Naive thymus-derived CD4-positive, alpha-beta T cell (primary cell): ENCODE data around the gene KRT32. TPM values are rescaled to one million over a fixed set of nuclear protein-coding genes. Genes with fewer than 3 reads are reported as not detected.
A peak's percentile ranks its signal among the peaks of the same experiment; 100 is the strongest.

Source experiments
- ATAC-seq: fragments of 150-1000 bp; cut with Tn5 transposase; 2 replicates; pipeline ENCODE4 v1.10.0; 2021; ENCODE audit warnings: mild to moderate bottlenecking, moderate library complexity
- CTCF ChIA-PET: fragments of 350-600 bp; sonication (Branson Sonifier 250); formaldehyde crosslinking; loops from one replicate; lab custom pipeline; 2021; ENCODE audit warnings: antibody characterized with exemption; lab: Charles Lee
- POLR2A ChIA-PET: fragments of 350-600 bp; sonication (Branson Sonifier 250); formaldehyde crosslinking; loops from one replicate; lab custom pipeline; 2021; ENCODE audit warnings: antibody characterized with exemption, inconsistent platforms; lab: Charles Lee
- DNase-seq, 9 donors: peaks; one replicate each; pipeline versions ENCODE4 v3.0.0 to v3.0.0-alpha.2; 2020 to 2022; ENCODE audit warnings: mixed read lengths in 1 of 9
- H3K27ac ChIP-seq: one replicate; pipeline ENCODE4 v1.7.0; 2013; ENCODE audit warnings: mild to moderate bottlenecking, low read depth, low read length, moderate library complexity
- H3K27me3 ChIP-seq, 2 donors: one replicate each; pipeline ENCODE4 v1.7.0; 2013; ENCODE audit warnings: low read length in 2 of 2, mild to moderate bottlenecking in 2 of 2, moderate library complexity in 2 of 2; ENCODE audit not compliant: control insufficient read depth in 2 of 2, insufficient read depth in 2 of 2
- H3K36me3 ChIP-seq, 3 experiments: 1 replicate in 2 of 3; 2 replicates in 1 of 3; pipeline ENCODE4 v1.7.0; 2013; ENCODE audit warnings: low read length in 3 of 3, mild to moderate bottlenecking in 3 of 3, moderate library complexity in 1 of 3; ENCODE audit not compliant: insufficient read depth in 3 of 3, control insufficient read depth in 2 of 3
- H3K4me1 ChIP-seq, 2 donors: one replicate each; pipeline ENCODE4 v1.7.0; 2013; ENCODE audit warnings: low read length in 2 of 2, mild to moderate bottlenecking in 2 of 2, moderate library complexity in 1 of 2; ENCODE audit not compliant: control insufficient read depth in 2 of 2, insufficient read depth in 2 of 2
- H3K4me3 ChIP-seq: 2 replicates; pipeline ENCODE4 v1.7.0; 2013; ENCODE audit warnings: mild to moderate bottlenecking, low read length
- H3K9me3 ChIP-seq, 3 experiments: 1 replicate in 2 of 3; 2 replicates in 1 of 3; pipeline ENCODE4 v1.7.0; 2013; ENCODE audit warnings: low read length in 3 of 3; ENCODE audit not compliant: control insufficient read depth in 2 of 3
- H3K27ac Mint-ChIP-seq, 9 donors: one replicate each; pipeline ENCODE4 v1.8.0; 2020 to 2022; ENCODE audit warnings: mixed read lengths in 9 of 9, mild to moderate bottlenecking in 8 of 9, moderate library complexity in 5 of 9, inconsistent platforms in 2 of 9
- H3K27me3 Mint-ChIP-seq, 5 donors: one replicate each; pipeline ENCODE4 v1.8.0; 2021 to 2022; ENCODE audit warnings: mixed read lengths in 5 of 5, mild to moderate bottlenecking in 1 of 5
- H3K36me3 Mint-ChIP-seq, 5 donors: one replicate each; pipeline ENCODE4 v1.8.0; 2020 to 2022; ENCODE audit warnings: mixed read lengths in 5 of 5, mild to moderate bottlenecking in 3 of 5, inconsistent platforms in 1 of 5
- H3K4me1 Mint-ChIP-seq, 7 donors: one replicate each; pipeline ENCODE4 v1.8.0; 2020 to 2022; ENCODE audit warnings: mixed read lengths in 7 of 7, mild to moderate bottlenecking in 3 of 7, inconsistent platforms in 1 of 7
- H3K4me3 Mint-ChIP-seq, 10 donors: one replicate each; pipeline ENCODE4 v1.8.0; 2020 to 2022; ENCODE audit warnings: mild to moderate bottlenecking in 10 of 10, mixed read lengths in 10 of 10, moderate library complexity in 6 of 10, inconsistent platforms in 2 of 10
- H3K9me3 Mint-ChIP-seq, 11 donors: one replicate each; pipeline ENCODE4 v1.8.0; 2020 to 2022; ENCODE audit warnings: mixed read lengths in 11 of 11, mild to moderate bottlenecking in 4 of 11, inconsistent platforms in 1 of 11, moderate library complexity in 1 of 11
- intact Hi-C, 2 donors: fragments of 100-400 bp; cut with micrococcal nuclease; formaldehyde crosslinking; loops; one replicate each; pipeline ENCODE4 v1.15.1; 2023
- polyA plus RNA-seq, 2 donors: library from polyadenylated mRNA; unstranded; fragments of 300-500 nt; fragmentation: Illumina TruSeq; gene quantifications; one replicate each; pipeline ENCODE4 v1.2.3, GENCODE V29; 2021
- total RNA-seq, 6 experiments: library from RNA in 5 of 6; stranded (reverse) in 5 of 6; gene quantifications; 1 replicate in 5 of 6; 2 replicates in 1 of 6; pipeline ENCODE4 v1.2.3 and lab custom pipeline; 2021 to 2026

KRT32 gene
- total and polyA plus RNA-seq, 7 experiments from 2014 or later = not detected

DNA sequence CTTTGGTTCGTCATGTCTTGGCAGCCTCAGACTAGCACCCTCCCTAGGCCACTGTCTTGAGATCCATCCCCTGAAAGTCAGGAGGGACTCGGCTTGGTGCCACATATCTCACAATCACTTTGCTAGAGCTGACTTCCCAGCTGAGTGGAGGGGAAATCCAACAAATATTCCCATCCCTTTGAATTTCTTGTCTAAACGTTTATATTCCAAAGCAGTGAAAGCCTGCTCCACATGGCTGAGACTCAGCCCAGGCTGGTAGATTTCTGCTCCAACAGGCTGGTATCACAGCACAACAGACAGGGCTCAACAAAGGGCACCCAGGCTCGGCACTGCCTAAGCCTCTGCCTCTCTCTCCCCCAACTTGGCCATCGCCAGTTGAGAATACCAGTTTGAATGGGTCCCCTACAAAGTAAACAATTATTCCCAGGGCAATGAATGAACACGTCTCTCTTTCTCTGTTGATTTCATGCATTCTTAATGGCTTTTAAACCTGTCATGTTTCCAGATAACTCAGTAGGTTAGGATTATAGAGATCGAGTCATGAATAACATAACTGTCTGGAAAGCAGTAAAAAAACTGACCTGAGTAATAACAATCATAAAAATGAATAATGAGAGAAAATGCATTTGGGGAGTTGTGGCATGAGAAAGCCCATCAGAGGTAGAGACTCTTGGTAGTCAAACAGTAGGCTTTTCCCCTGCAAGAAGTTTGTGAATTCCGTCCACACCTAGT, 37.2 kb upstream of the KRT32 start:
- H3K27ac ChIP-seq = no peak overlapping the region
- peaks cover 0 to 8% (median 0%) of the 10 kb centered on the region in 7 donors for H3K4me1 Mint-ChIP-seq
- no peak for ATAC-seq

DNA sequence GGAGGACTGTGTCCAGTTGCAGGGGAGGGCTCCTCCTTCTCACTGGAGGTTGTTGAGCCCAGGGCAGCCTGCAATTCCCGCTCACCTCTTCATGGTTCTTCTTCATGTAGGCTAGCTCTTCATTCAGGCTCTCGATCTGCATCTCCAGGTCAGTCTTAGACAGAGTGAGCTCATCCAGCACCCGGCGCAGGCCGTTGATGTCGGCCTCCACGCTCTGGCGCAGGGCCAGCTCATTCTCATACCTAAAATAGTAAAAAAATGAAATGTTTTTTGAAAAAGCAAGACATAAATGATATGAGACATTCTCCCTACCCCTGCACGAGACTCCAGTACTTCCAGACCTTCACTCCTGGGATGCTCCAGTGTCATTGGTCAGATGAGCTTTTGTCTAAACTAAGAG, 36.0 kb upstream of the KRT32 start:
- Mint-ChIP-seq H3K4me3 (no peak overlapping the region), H3K4me1 (peaks cover 2 to 14% (median 3%) of the 10 kb centered on the region in 7 donors), H3K36me3 (no peaks in the 10 kb centered on the region), H3K27ac (peak overlapping the region in 1 of 9 donors; percentile 75), H3K27me3 (peaks cover 0 to 8% (median 0%) of the 10 kb centered on the region in 5 donors), H3K9me3 (peaks cover 0 to 2% (median 0%) of the 10 kb centered on the region in 11 donors)
- intact Hi-C loops = no loop called here
- ATAC-seq = no peak
- no peaks in the 10 kb centered on the region for H3K36me3 ChIP-seq
- H3K4me3 ChIP-seq = no peak overlapping the region
- no peak overlapping the region for H3K27ac ChIP-seq
- no peaks in the 10 kb centered on the region for H3K4me1 ChIP-seq
- POLR2A ChIA-PET = no interaction called here
- no peaks in the 10 kb centered on the region for H3K27me3 ChIP-seq
- H3K9me3 ChIP-seq = no peaks in the 10 kb centered on the region
- DNase-seq = no peak
- CTCF ChIA-PET = no interaction called here

More for the DNA sequence above, 37.2 kb upstream of the KRT32 start:
- Histone ChIP-seq H3K4me1 (no peaks in the 10 kb centered on the region), H3K27me3 (no peaks in the 10 kb centered on the region), H3K4me3 (no peak overlapping the region), H3K36me3 (no peaks in the 10 kb centered on the region), H3K9me3 (no peaks in the 10 kb centered on the region)
- CTCF ChIA-PET = no interaction called here
- no peak for DNase-seq
- peaks cover 0 to 7% (median 0%) of the 10 kb centered on the region in 5 donors for H3K27me3 Mint-ChIP-seq
- peaks cover 0 to 2% (median 0%) of the 10 kb centered on the region in 11 donors for H3K9me3 Mint-ChIP-seq
- POLR2A ChIA-PET = no interaction called here
- no peak overlapping the region for H3K4me3 Mint-ChIP-seq
- intact Hi-C loops = no loop called here
- H3K27ac Mint-ChIP-seq = no peak overlapping the region
- H3K36me3 Mint-ChIP-seq = no peaks in the 10 kb centered on the region

DNA sequence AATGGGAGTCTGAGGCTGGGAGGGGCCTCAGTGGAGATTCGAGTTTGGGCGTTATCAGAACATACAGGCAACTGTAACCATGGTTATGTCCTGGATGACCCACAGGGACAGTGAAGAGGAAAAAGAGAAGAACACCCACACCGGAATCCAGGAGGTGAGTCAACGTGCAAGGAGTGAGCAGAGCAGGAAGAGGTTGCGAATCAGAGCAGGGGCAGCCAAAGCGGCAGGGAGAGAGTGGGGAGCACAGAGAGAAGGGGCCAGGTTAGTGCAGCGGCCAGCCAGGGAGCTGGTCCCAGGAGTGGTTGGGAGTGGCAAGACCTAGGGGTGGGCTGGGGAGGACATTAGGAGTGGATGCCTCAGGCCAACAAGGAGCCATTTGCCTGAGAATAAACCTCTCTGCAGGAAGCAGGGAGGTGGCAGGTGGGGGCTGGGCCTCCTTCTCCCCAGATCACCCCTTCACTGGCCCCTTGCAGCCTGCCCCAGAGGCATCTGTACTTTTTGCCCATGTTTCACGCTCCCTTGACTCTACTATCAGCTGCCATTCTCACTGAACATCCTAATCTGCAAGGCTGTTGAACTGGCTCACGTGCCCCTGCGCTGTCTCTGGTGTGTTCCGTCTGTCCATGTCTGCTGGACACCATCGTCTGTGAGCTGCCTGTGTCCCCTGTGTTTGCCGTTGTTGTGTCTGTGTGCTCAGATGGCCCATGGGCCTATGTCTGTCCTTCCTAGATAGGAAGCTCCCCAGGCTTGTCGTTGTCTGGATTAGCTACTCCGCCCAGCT, 33.1 kb upstream of the KRT32 start:
- H3K27me3 Mint-ChIP-seq = peaks cover 0 to 8% (median 0%) of the 10 kb centered on the region in 5 donors
- H3K27me3 ChIP-seq = no peaks in the 10 kb centered on the region
- intact Hi-C loops = no loop called here
- DNase-seq (no peak), ATAC-seq (peak; percentile 43)
- ChIA-PET POLR2A (no interaction called here), CTCF (no interaction called here)
- no peak overlapping the region for H3K27ac Mint-ChIP-seq
- H3K9me3 ChIP-seq = no peaks in the 10 kb centered on the region
- H3K36me3 Mint-ChIP-seq = no peaks in the 10 kb centered on the region
- peaks cover 14 to 23% (median 17%) of the 10 kb centered on the region in 7 donors for H3K4me1 Mint-ChIP-seq
- H3K9me3 Mint-ChIP-seq = peaks cover 0 to 2% (median 0%) of the 10 kb centered on the region in 11 donors
- H3K36me3 ChIP-seq = no peaks in the 10 kb centered on the region
- no peak overlapping the region for H3K4me3 Mint-ChIP-seq
- H3K4me3 ChIP-seq = no peak overlapping the region
- H3K4me1 ChIP-seq = peaks cover 0 to 9% of the 10 kb centered on the region in 2 donors
- no peak overlapping the region for H3K27ac ChIP-seq

DNA sequence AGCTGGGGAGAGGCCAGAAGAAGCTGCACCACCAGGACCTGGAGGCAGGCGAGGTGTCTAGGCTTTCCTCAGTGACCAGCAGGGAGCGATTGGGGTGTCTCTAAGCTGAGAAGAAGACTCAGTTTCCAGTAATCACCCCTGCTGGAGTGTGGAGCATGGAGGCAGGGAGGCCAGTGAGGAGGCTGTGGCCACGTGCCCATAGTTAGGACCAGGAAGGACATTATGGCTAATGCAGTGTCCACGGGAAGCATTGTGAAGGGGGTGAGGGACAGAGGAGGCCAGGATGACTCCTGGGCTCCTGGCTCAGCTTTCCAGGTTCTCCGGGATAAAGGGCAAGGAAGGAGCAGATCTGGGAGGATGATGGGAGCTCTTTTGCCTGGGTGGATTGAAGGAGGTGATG, 32.5 kb upstream of the KRT32 start:
- peaks cover 0 to 2% (median 0%) of the 10 kb centered on the region in 11 donors for H3K9me3 Mint-ChIP-seq
- peaks cover 0 to 8% (median 0%) of the 10 kb centered on the region in 5 donors for H3K27me3 Mint-ChIP-seq
- no peak for DNase-seq
- no peak for ATAC-seq
- Histone ChIP-seq H3K9me3 (no peaks in the 10 kb centered on the region), H3K36me3 (no peaks in the 10 kb centered on the region), H3K27ac (no peak overlapping the region), H3K4me1 (peaks cover 0 to 9% of the 10 kb centered on the region in 2 donors), H3K27me3 (no peaks in the 10 kb centered on the region), H3K4me3 (no peak overlapping the region)
- peaks cover 14 to 23% (median 17%) of the 10 kb centered on the region in 7 donors for H3K4me1 Mint-ChIP-seq
- H3K36me3 Mint-ChIP-seq = no peaks in the 10 kb centered on the region
- no peak overlapping the region for H3K4me3 Mint-ChIP-seq
- intact Hi-C loops = no loop called here
- ChIA-PET CTCF (interaction anchor here (0.9 kb wide), 1 partner anchor 177 kb away, joined by 3 read pairs; no protein-coding TSS in a partner anchor), POLR2A (no interaction called here)
- no peak overlapping the region for H3K27ac Mint-ChIP-seq

DNA sequence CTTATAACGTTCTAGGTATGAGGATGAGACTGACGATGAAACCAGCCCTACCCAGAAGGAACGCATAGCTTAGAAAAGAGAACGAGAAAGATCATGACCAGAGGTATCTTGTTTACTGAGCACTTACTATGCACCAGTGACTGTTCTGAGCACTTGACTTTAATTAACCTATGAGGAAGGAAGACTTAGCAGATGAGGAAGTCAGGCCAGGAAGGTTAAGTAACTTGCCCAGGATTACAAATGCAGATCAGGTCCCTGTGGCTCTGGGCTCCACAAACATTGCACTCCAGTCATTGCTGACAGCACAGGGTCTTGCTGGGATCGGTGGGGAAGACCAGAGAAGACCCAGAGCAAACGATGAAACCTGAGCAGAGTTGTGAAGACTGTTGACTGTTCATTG, 31.1 kb upstream of the KRT32 start:
- Histone ChIP-seq H3K4me1 (peaks cover 0 to 9% of the 10 kb centered on the region in 2 donors), H3K36me3 (no peaks in the 10 kb centered on the region), H3K9me3 (no peaks in the 10 kb centered on the region), H3K4me3 (no peak overlapping the region), H3K27me3 (no peaks in the 10 kb centered on the region), H3K27ac (no peak overlapping the region)
- intact Hi-C loops = no loop called here
- ATAC-seq (peak; percentile 59), DNase-seq (no peak)
- peaks cover 16 to 23% (median 19%) of the 10 kb centered on the region in 7 donors for H3K4me1 Mint-ChIP-seq
- POLR2A ChIA-PET = no interaction called here
- H3K4me3 Mint-ChIP-seq = no peak overlapping the region
- H3K27ac Mint-ChIP-seq = peak overlapping the region in 1 of 9 donors; percentile 83
- H3K27me3 Mint-ChIP-seq = peaks cover 0 to 8% (median 0%) of the 10 kb centered on the region in 5 donors
- CTCF ChIA-PET = no interaction called here
- peaks cover 0 to 2% (median 0%) of the 10 kb centered on the region in 11 donors for H3K9me3 Mint-ChIP-seq
- H3K36me3 Mint-ChIP-seq = no peaks in the 10 kb centered on the region

DNA sequence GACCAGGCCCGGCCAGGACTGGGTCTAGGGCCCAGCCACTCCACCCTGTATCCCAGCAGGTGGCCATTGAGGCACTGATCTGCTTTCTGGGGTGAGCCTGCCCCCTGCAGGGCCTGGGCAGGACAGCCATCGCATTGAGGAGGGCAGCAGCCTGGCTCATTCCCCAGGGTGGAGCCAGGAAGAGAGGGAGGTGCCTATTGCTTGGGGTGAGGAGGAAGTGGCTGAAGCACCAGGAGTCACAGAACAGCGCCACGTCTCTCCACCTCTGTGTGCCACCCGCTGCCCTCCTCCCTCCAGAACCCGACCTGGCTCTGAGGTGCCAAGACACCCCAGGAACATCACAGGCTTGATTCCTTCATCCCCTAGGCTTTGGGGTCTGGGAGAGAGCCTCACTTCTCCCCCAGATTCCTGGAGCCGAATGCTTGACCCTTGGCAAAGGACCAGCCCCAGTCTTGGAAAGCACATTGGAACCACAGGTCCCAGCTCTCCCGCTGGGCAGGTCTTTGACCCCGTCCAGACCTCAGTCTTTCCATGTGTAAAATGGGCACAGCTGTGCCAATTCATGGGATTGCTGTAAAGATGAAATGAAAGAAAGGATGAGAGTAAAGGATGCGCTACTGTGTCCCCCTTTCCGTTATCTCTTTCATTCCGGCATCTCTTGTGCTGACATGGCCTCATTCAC, 29.8 kb upstream of the KRT32 start:
- intact Hi-C loops = loop anchor here (1.0 kb wide), 2 partner anchors 82 to 588 kb away; no protein-coding TSS in a partner anchor
- Mint-ChIP-seq H3K4me3 (peak overlapping the region in 3 of 10 donors; percentile 30 to 59 (median 52)), H3K27ac (peak overlapping the region in 4 of 9 donors; percentile 38 to 72 (median 57)), H3K9me3 (no peaks in the 10 kb centered on the region), H3K4me1 (peaks cover 21 to 29% (median 23%) of the 10 kb centered on the region in 7 donors), H3K27me3 (peaks cover 0 to 8% (median 0%) of the 10 kb centered on the region in 5 donors), H3K36me3 (no peaks in the 10 kb centered on the region)
- DNase-seq = peak; percentile 19 to 61 (median 48)
- ChIA-PET POLR2A (interaction anchor here (0.7 kb wide), 1 partner anchor 171 kb away, joined by 7 read pairs; no protein-coding TSS in a partner anchor), CTCF (no interaction called here)
- Histone ChIP-seq H3K27me3 (no peaks in the 10 kb centered on the region), H3K36me3 (no peaks in the 10 kb centered on the region), H3K27ac (no peak overlapping the region), H3K9me3 (no peaks in the 10 kb centered on the region), H3K4me1 (peaks cover 0 to 9% of the 10 kb centered on the region in 2 donors), H3K4me3 (no peak overlapping the region)
- ATAC-seq = peak; percentile 88
